H9 (cell line): ENCODE measurements around the gene RPL26. TPM values are rescaled to one million over a fixed set of nuclear protein-coding genes. Genes with fewer than 3 reads are reported as not detected.

ENCODE experiments used
- DNase-seq: peaks from one replicate; pipeline ENCODE4 v3.0.0-alpha.2; 2017
- H2AFZ ChIP-seq: one replicate; pipeline ENCODE4 v1.6.1; 2013; ENCODE audit warnings: mild to moderate bottlenecking, low read length, control low read depth, moderate library complexity
- H2AK5ac ChIP-seq: 2 replicates; pipeline ENCODE4 v1.6.1; 2013; ENCODE audit warnings: low read length, control low read depth, mixed read lengths; ENCODE audit not compliant: insufficient read length
- H2BK120ac ChIP-seq: one replicate; pipeline ENCODE4 v1.6.1; 2013; ENCODE audit warnings: low read depth, mild to moderate bottlenecking, low read length, control low read depth, inconsistent platforms; ENCODE audit not compliant: poor library complexity, severe bottlenecking
- H2BK12ac ChIP-seq: 2 replicates; pipeline ENCODE4 v1.6.1; 2013; ENCODE audit warnings: low read length, control low read depth, mixed read lengths, low read depth; ENCODE audit not compliant: insufficient read length
- H2BK15ac ChIP-seq: 2 replicates; pipeline ENCODE4 v1.6.1; 2013; ENCODE audit warnings: low read depth, low read length, control low read depth
- H2BK20ac ChIP-seq: one replicate; pipeline ENCODE4 v1.6.1; 2013; ENCODE audit warnings: low read depth, mild to moderate bottlenecking, low read length, control low read depth, inconsistent platforms; ENCODE audit not compliant: poor library complexity, severe bottlenecking
- H2BK5ac ChIP-seq: 2 replicates; pipeline ENCODE4 v1.6.1; 2013; ENCODE audit warnings: low read length, control low read depth, mixed read lengths; ENCODE audit not compliant: insufficient read length
- H3K14ac ChIP-seq: 2 replicates; pipeline ENCODE4 v1.6.1; 2013; ENCODE audit warnings: low read length, control low read depth; ENCODE audit not compliant: insufficient read depth
- H3K18ac ChIP-seq: 2 replicates; pipeline ENCODE4 v1.6.1; 2013; ENCODE audit warnings: low read depth, mild to moderate bottlenecking, mixed read lengths, low read length, control low read depth; ENCODE audit not compliant: insufficient read length
- H3K23ac ChIP-seq: 2 replicates; pipeline ENCODE4 v1.6.1; 2013; ENCODE audit warnings: low read length, control low read depth, mixed read lengths, low read depth; ENCODE audit not compliant: insufficient read length
- H3K23me2 ChIP-seq: 2 replicates; pipeline ENCODE4 v1.6.1; 2013; ENCODE audit warnings: low read depth, mild to moderate bottlenecking, mixed read lengths, low read length, control low read depth; ENCODE audit not compliant: insufficient read length, poor library complexity, severe bottlenecking
- H3K27ac ChIP-seq: 2 replicates; pipeline ENCODE4 v1.5.1; 2013; ENCODE audit warnings: low read length, control low read depth, mixed read lengths, low read depth; ENCODE audit not compliant: insufficient read length
- H3K27me3 ChIP-seq: 2 replicates; pipeline ENCODE4 v1.6.1; 2013; ENCODE audit warnings: low read length, control low read depth, inconsistent platforms; ENCODE audit not compliant: insufficient read depth
- H3K4ac ChIP-seq: 2 replicates; pipeline ENCODE4 v1.6.1; 2013; ENCODE audit warnings: low read depth, mild to moderate bottlenecking, control low read depth, inconsistent platforms, low read length, moderate library complexity
- H3K4me1 ChIP-seq: 2 replicates; pipeline ENCODE4 v1.6.1; 2013; ENCODE audit warnings: low read length, control low read depth, inconsistent platforms; ENCODE audit not compliant: insufficient read depth
- H3K4me2 ChIP-seq: 2 replicates; pipeline ENCODE4 v1.6.1; 2013; ENCODE audit warnings: low read length, control low read depth, mixed read lengths; ENCODE audit not compliant: insufficient read length, insufficient read depth
- H3K56ac ChIP-seq: 2 replicates; pipeline ENCODE4 v1.6.1; 2013; ENCODE audit warnings: low read depth, mild to moderate bottlenecking, mixed read lengths, low read length, control low read depth; ENCODE audit not compliant: insufficient read length
- H3K79me1 ChIP-seq: 2 replicates; pipeline ENCODE4 v1.6.1; 2013; ENCODE audit warnings: low read depth, mild to moderate bottlenecking, moderate library complexity, low read length, control low read depth, inconsistent platforms; ENCODE audit not compliant: insufficient read depth, poor library complexity, severe bottlenecking
- H3K79me2 ChIP-seq: 2 replicates; pipeline ENCODE4 v1.6.1; 2013; ENCODE audit warnings: low read length, control low read depth, inconsistent platforms; ENCODE audit not compliant: insufficient read depth
- H3K9ac ChIP-seq: 2 replicates; pipeline ENCODE4 v1.6.1; 2013; ENCODE audit warnings: low read length, control low read depth, mixed read lengths; ENCODE audit not compliant: insufficient read length; ENCODE audit errors: extremely low read depth
- H3K9me3 ChIP-seq: one replicate; pipeline ENCODE4 v1.6.1; 2013; ENCODE audit warnings: low read depth, low read length, inconsistent platforms; ENCODE audit not compliant: control insufficient read depth
- H3T11ph ChIP-seq: one replicate; pipeline ENCODE4 v1.6.1; 2013; ENCODE audit warnings: mild to moderate bottlenecking, low read length, control low read depth, inconsistent platforms
- H4K20me1 ChIP-seq: one replicate; pipeline ENCODE4 v1.6.1; 2013; ENCODE audit not compliant: control insufficient read depth, insufficient read length, insufficient read depth
- H4K5ac ChIP-seq: 2 replicates; pipeline ENCODE4 v1.6.1; 2013; ENCODE audit warnings: low read depth, mild to moderate bottlenecking, mixed read lengths, low read length, control low read depth; ENCODE audit not compliant: insufficient read length
- H4K8ac ChIP-seq: replicated peaks from 2 replicates; pipeline ENCODE4 v1.6.1; 2013; ENCODE audit warnings: low read length, control low read depth, mixed read lengths, low read depth; ENCODE audit not compliant: insufficient read length
- H4K91ac ChIP-seq: 2 replicates; pipeline ENCODE4 v1.6.1; 2013; ENCODE audit warnings: low read depth, mild to moderate bottlenecking, moderate library complexity, mixed read lengths, low read length, control low read depth; ENCODE audit not compliant: insufficient read length
- H3K27ac Mint-ChIP-seq, 3 experiments: 2 replicates in 2 of 3; 3 replicates in 1 of 3; pipeline ENCODE4 v1.8.0; 2020 to 2021; ENCODE audit warnings: mixed read lengths in 3 of 3, mild to moderate bottlenecking in 1 of 3, moderate library complexity in 1 of 3
- H3K27me3 Mint-ChIP-seq: 2 replicates; pipeline ENCODE4 v1.8.0; 2021; ENCODE audit warnings: low read depth, mild to moderate bottlenecking, moderate library complexity, mixed read lengths
- H3K36me3 Mint-ChIP-seq, 3 experiments: 2 replicates in 2 of 3; 3 replicates in 1 of 3; pipeline ENCODE4 v1.8.0; 2020 to 2021; ENCODE audit warnings: low read depth in 3 of 3, mixed read lengths in 3 of 3; ENCODE audit not compliant: insufficient read depth in 1 of 3
- H3K4me1 Mint-ChIP-seq, 2 experiments: 2 replicates each; pipeline ENCODE4 v1.8.0; 2020; ENCODE audit warnings: mixed read lengths in 2 of 2
- H3K4me3 Mint-ChIP-seq, 2 experiments: 2 replicates in 1 of 2; 3 replicates in 1 of 2; pipeline ENCODE4 v1.8.0; 2020 to 2021; ENCODE audit warnings: mild to moderate bottlenecking in 2 of 2, mixed read lengths in 2 of 2, moderate library complexity in 1 of 2
- H3K9me3 Mint-ChIP-seq, 2 experiments: 2 replicates in 1 of 2; 3 replicates in 1 of 2; pipeline ENCODE4 v1.8.0; 2020; ENCODE audit warnings: mild to moderate bottlenecking in 2 of 2, mixed read lengths in 2 of 2, moderate library complexity in 1 of 2
- CTCF ChIP-seq: fragments of 200-600 bp; sonication (generic); conservative IDR thresholded peaks from 3 replicates; pipeline ENCODE4 v1.8.0; 2021; ENCODE audit warnings: antibody characterized with exemption, mild to moderate bottlenecking
- WGBS: extraction: QIAGEN DNeasy Blood & Tissue Kit; methylation state at CpG from one replicate; pipeline ENCODE4 v1.1.7; 2013; ENCODE audit warnings: missing lambda C conversion rate, low lambda C conversion rate, mixed read lengths; ENCODE audit not compliant: insufficient read length; ENCODE audit errors: extremely low coverage; 5-methylcytosine and 5-hydroxymethylcytosine counted together
- total RNA-seq: library from RNA; stranded (reverse); gene quantifications from 2 replicates; pipeline ENCODE4 v1.2.1, GENCODE V29; 2021

RPL26 gene
- total RNA-seq, 1 experiment from 2014 or later, result 2,434 TPM

- no peak for DNase-seq
- Histone ChIP-seq H2AFZ (no peak overlapping the region), H3K9ac (no peak overlapping the region), H3K23ac (no peak overlapping the region), H2BK15ac (no peak overlapping the region), H3K27me3 (no peaks in the 10 kb centered on the region), H3K79me2 (no peaks in the 10 kb centered on the region), H3K56ac (no peak overlapping the region), H3K9me3 (no peaks in the 10 kb centered on the region), H2AK5ac (no peak overlapping the region), H3T11ph (no peak overlapping the region), H3K79me1 (no peaks in the 10 kb centered on the region), H3K23me2 (no peaks in the 10 kb centered on the region), H3K27ac (no peak overlapping the region), H3K14ac (no peak overlapping the region), H2BK120ac (no peak overlapping the region), H4K91ac (no peak overlapping the region), H3K4me1 (no peaks in the 10 kb centered on the region), H3K4me2 (no peak overlapping the region), H2BK5ac (no peak overlapping the region), H3K4ac (no peak overlapping the region), H4K8ac (no peak overlapping the region), H4K5ac (no peak overlapping the region), H4K20me1 (no peaks in the 10 kb centered on the region), H2BK12ac (no peak overlapping the region), H2BK20ac (no peak overlapping the region), H3K18ac (no peak overlapping the region)
- Mint-ChIP-seq H3K4me3 (no peak overlapping the region), H3K27me3 (peaks cover 1% of the 10 kb centered on the region; the same call in 1 of the 2 replicates), H3K27ac (peak overlapping the region in 1 of 3 experiments; percentile 35; a peak in 2 of 7 replicates), H3K4me1 (peaks cover 14 to 15% of the 10 kb centered on the region in 2 experiments), H3K36me3 (no peaks in the 10 kb centered on the region), H3K9me3 (no peaks in the 10 kb centered on the region)
- WGBS, result no CpG with 5 or more reads among the region's 2 CpGs
- no peak for TF ChIP-seq CTCF
Measured at GRCh38 chr17:8406174-8406573, 23.2 kb upstream of the RPL26 start.
